GM23338 (cell line): ENCODE data around the gene SSH2. TPM values are rescaled to one million over a fixed set of nuclear protein-coding genes. Genes with fewer than 3 reads are reported as not detected.
A peak's percentile ranks its signal among the peaks of the same experiment; 100 is the strongest.
"Not testable (repeated sequence)": the region's sequence is repeated elsewhere in the genome, so short reads cannot be mapped to it uniquely, and the experiment has no call there.

Experiments
- ATAC-seq: fragments of 200-7000 bp; cut with Tn5 transposase; 3 replicates; pipeline ENCODE4 v1.9.1; 2020
- DNase-seq: peaks from one replicate; pipeline ENCODE4 v3.0.0-alpha.2; 2015; ENCODE audit warnings: low spot score
- H2AFZ ChIP-seq: fragments of 200-600 bp; sonication (generic); 2 replicates; pipeline ENCODE4 v1.8.0; 2016; ENCODE audit warnings: antibody characterized with exemption, mild to moderate bottlenecking, moderate library complexity
- H3F3A ChIP-seq: fragments of 200-600 bp; sonication (generic); replicated peaks from 2 replicates; pipeline ENCODE4 v1.8.0; 2017; ENCODE audit warnings: antibody characterized with exemption, mixed run types, low read depth
- H3K27ac ChIP-seq: fragments of 200-600 bp; sonication (generic); 2 replicates; pipeline ENCODE4 v1.6.1; 2016; ENCODE audit warnings: low read depth
- H3K27me3 ChIP-seq: fragments of 200-600 bp; sonication (generic); 2 replicates; pipeline ENCODE4 v1.8.0; 2016; ENCODE audit warnings: mild to moderate bottlenecking, mixed run types, moderate library complexity; ENCODE audit not compliant: insufficient read depth
- H3K36me3 ChIP-seq: fragments of 200-600 bp; sonication (generic); 2 replicates; pipeline ENCODE4 v1.8.0; 2016; ENCODE audit warnings: mild to moderate bottlenecking; ENCODE audit not compliant: insufficient read depth
- H3K4me1 ChIP-seq: fragments of 200-600 bp; sonication (generic); 2 replicates; pipeline ENCODE4 v1.8.0; 2016; ENCODE audit warnings: mild to moderate bottlenecking, moderate library complexity; ENCODE audit not compliant: insufficient read depth
- H3K4me2 ChIP-seq: fragments of 200-600 bp; sonication (generic); 2 replicates; pipeline ENCODE4 v1.7.1; 2017; ENCODE audit warnings: mixed run types
- H3K4me3 ChIP-seq: fragments of 200-600 bp; sonication (generic); 2 replicates; pipeline ENCODE4 v1.6.1; 2016; ENCODE audit warnings: mixed run types
- H3K79me2 ChIP-seq: fragments of 200-600 bp; sonication (generic); replicated peaks from 2 replicates; pipeline ENCODE4 v1.8.0; 2017; ENCODE audit warnings: mild to moderate bottlenecking; ENCODE audit not compliant: insufficient read depth
- H3K9me2 ChIP-seq: fragments of 200-600 bp; sonication (generic); 2 replicates; pipeline ENCODE4 v1.8.0; 2017; ENCODE audit not compliant: insufficient read depth
- H4K20me1 ChIP-seq: fragments of 200-600 bp; sonication (generic); replicated peaks from 2 replicates; pipeline ENCODE4 v1.8.0; 2017; ENCODE audit warnings: mild to moderate bottlenecking; ENCODE audit not compliant: insufficient read depth
- H3K27ac Mint-ChIP-seq: 2 replicates; pipeline ENCODE4 v1.8.0; 2020; ENCODE audit warnings: inconsistent platforms, mild to moderate bottlenecking, moderate library complexity, mixed read lengths
- H3K27me3 Mint-ChIP-seq: 3 replicates; pipeline ENCODE4 v1.8.0; 2022; ENCODE audit warnings: low read depth, mild to moderate bottlenecking, moderate library complexity, mixed read lengths, inconsistent platforms; ENCODE audit not compliant: insufficient read depth, poor library complexity
- H3K36me3 Mint-ChIP-seq: 3 replicates; pipeline ENCODE4 v1.8.0; 2021; ENCODE audit warnings: low read depth, mild to moderate bottlenecking, inconsistent platforms, moderate library complexity, mixed read lengths
- H3K4me1 Mint-ChIP-seq: 3 replicates; pipeline ENCODE4 v1.8.0; 2020; ENCODE audit warnings: mild to moderate bottlenecking, inconsistent platforms, mixed read lengths
- H3K4me3 Mint-ChIP-seq: 3 replicates; pipeline ENCODE4 v1.8.0; 2021; ENCODE audit warnings: moderate library complexity, mild to moderate bottlenecking, inconsistent platforms, mixed read lengths
- H3K9me3 Mint-ChIP-seq: 3 replicates; pipeline ENCODE4 v1.8.0; 2020; ENCODE audit warnings: moderate library complexity, mild to moderate bottlenecking, inconsistent platforms, mixed read lengths
- EZH2 ChIP-seq: fragments of 200-600 bp; sonication (generic); IDR thresholded peaks from one replicate; pipeline ENCODE4 v1.8.0; 2017; ENCODE audit warnings: antibody characterized with exemption, mild to moderate bottlenecking, low read depth; ENCODE audit not compliant: unreplicated experiment
- EZH2phosphoT487 ChIP-seq: fragments of 200-600 bp; sonication (generic); IDR thresholded peaks from one replicate; pipeline ENCODE4 v1.8.1; 2018; ENCODE audit warnings: antibody characterized with exemption; ENCODE audit not compliant: unreplicated experiment
- JUNB ChIP-seq: IDR thresholded peaks from one replicate; pipeline ENCODE4 v1.6.1; 2016; ENCODE audit warnings: antibody characterized with exemption; ENCODE audit not compliant: unreplicated experiment
- NANOG ChIP-seq: IDR thresholded peaks from 2 replicates; pipeline ENCODE4 v1.6.1; 2016; ENCODE audit warnings: antibody characterized with exemption, borderline replicate concordance
- STAT1 ChIP-seq: IDR thresholded peaks from one replicate; pipeline ENCODE4 v1.6.1; 2016; ENCODE audit warnings: antibody characterized with exemption; ENCODE audit not compliant: unreplicated experiment
- polyA plus RNA-seq: library from polyadenylated mRNA; unstranded; fragments of >200 nt; fragmentation: Nextera tagmentation; extraction: Ambion mirVana; gene quantifications from 2 replicates; pipeline ENCODE4 v1.2.1, GENCODE V29; 2016
- total RNA-seq: library from RNA; depleted of rRNA; stranded (reverse); fragments of >200 nt; shearing (Covaris generic); gene quantifications from 2 replicates; pipeline ENCODE4 v1.2.3, GENCODE V29; 2014
- TF ChIP-seq, protein P1 (sequence below), 2 experiments: fragments of 200-600 bp in 1 of 2; sonication (generic) in 1 of 2; conservative IDR thresholded peaks; 2 replicates each; pipeline versions ENCODE4 v1.5.1 to v1.6.1; 2016 to 2017; ENCODE audit warnings: antibody characterized with exemption in 2 of 2, low read depth in 2 of 2, mild to moderate bottlenecking in 2 of 2, moderate library complexity in 1 of 2
- TF ChIP-seq, protein P2 (sequence below): IDR thresholded peaks from one replicate; pipeline ENCODE4 v1.6.1; 2018; ENCODE audit warnings: antibody characterized with exemption; ENCODE audit not compliant: unreplicated experiment
- TF ChIP-seq, protein P3 (sequence below): IDR thresholded peaks from 2 replicates; pipeline ENCODE4 v1.6.1; 2016; ENCODE audit warnings: antibody characterized with exemption

SSH2 gene
- total and polyA plus RNA-seq, 2 experiments from 2014 or later: 9.9 to 12.1 TPM

DNA sequence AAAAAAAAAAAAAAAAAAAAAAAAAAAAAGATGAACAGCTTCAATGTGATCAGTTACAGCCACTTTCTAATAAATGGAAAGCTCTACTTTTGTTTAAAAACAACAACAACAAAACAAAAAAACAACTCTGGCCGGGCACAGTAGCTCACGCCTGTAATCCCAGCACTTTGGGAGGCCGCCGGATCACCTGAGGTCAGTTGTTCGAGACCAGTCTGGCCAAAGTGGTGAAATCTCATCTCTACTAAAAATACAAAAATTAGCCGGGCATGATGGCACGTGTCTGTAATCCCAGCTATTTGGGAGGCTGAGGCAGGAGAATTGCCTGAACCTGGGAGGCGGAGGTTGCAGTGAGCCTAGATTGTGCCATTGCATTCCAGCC, 150.2 kb downstream of the SSH2 start:
- H3K4me3 ChIP-seq, H3K27ac ChIP-seq, H3K9me2 ChIP-seq, H3K4me3 Mint-ChIP-seq, H3K36me3 ChIP-seq, H3K27ac Mint-ChIP-seq, ATAC-seq, H3F3A ChIP-seq, H3K4me1 Mint-ChIP-seq, H3K9me3 Mint-ChIP-seq, DNase-seq, H2AFZ ChIP-seq, H3K27me3 Mint-ChIP-seq, H3K4me2 ChIP-seq, H3K36me3 Mint-ChIP-seq, H3K4me1 ChIP-seq, H3K79me2 ChIP-seq, H4K20me1 ChIP-seq, H3K27me3 ChIP-seq: not testable (repeated sequence)

DNA sequence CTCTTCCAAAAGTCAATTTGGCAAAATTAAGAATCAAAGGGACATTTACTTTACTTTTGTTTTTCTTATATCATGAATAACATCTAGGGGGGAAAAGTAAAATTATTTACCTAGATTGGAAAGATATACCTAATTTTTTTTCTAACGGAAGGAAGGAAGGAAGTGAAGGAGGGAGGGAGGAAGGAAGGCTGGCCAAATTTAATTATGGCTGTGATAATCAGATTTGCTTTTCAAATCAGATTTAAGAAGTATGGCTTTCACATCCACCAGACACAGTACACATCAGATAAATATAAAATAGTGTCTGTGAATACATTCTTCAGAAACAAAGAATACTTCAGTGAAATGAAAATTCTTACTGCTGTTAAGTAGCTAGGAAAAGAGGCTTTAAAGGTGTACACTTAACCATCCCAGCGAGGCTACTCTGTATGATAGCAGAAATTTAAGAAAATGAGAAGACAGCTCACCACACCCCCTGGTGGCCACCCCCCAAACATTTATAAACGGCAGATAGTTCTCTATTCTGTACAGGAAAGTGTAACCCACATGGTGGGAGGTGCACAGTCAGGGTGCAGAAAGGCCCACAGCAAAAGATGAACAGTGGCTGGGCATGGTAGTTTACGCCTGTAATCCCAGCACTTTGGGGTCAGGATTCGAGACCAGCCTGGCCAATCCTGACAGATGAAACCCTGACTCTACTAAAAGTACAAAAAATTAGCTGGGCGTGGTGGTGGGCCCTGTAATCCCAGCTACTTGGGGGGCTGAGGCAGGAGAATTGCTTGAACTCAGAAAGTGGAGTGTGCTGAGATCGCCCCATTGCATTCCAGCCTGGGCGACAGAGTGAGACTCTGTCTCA, 150.8 kb downstream of the SSH2 start:
- Histone ChIP-seq H3K27ac (no peak overlapping the region), H3K4me2 (no peak overlapping the region), H3K79me2 (no peaks in the 10 kb centered on the region), H3K36me3 (no peaks in the 10 kb centered on the region), H4K20me1 (no peaks in the 10 kb centered on the region; the same call in 1 of the 2 replicates), H3F3A (no peaks in the 10 kb centered on the region), H3K4me1 (no peaks in the 10 kb centered on the region), H3K27me3 (no peaks in the 10 kb centered on the region), H3K9me2 (0 out of 2 replicates have a peak, but pooled peaks cover 5% of the 10 kb centered on the region), H2AFZ (no peak overlapping the region), H3K4me3 (no peak overlapping the region)
- DNase-seq: peak; percentile 70
- Mint-ChIP-seq H3K27ac (no peak overlapping the region), H3K4me1 (no peaks in the 10 kb centered on the region), H3K27me3 (peaks cover 4% of the 10 kb centered on the region), H3K36me3 (no peaks in the 10 kb centered on the region; the same call in 2 of the 3 replicates), H3K9me3 (no peaks in the 10 kb centered on the region), H3K4me3 (no peak overlapping the region)
- ATAC-seq: peak; percentile 86
- TF ChIP-seq, protein P1, sequence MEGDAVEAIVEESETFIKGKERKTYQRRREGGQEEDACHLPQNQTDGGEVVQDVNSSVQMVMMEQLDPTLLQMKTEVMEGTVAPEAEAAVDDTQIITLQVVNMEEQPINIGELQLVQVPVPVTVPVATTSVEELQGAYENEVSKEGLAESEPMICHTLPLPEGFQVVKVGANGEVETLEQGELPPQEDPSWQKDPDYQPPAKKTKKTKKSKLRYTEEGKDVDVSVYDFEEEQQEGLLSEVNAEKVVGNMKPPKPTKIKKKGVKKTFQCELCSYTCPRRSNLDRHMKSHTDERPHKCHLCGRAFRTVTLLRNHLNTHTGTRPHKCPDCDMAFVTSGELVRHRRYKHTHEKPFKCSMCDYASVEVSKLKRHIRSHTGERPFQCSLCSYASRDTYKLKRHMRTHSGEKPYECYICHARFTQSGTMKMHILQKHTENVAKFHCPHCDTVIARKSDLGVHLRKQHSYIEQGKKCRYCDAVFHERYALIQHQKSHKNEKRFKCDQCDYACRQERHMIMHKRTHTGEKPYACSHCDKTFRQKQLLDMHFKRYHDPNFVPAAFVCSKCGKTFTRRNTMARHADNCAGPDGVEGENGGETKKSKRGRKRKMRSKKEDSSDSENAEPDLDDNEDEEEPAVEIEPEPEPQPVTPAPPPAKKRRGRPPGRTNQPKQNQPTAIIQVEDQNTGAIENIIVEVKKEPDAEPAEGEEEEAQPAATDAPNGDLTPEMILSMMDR (conservative IDR thresholded peaks at IDR 0.05; ENCODE audit: low read depth in 2 of 2): peak; percentile 72 to 89
- TF ChIP-seq, protein P2, sequence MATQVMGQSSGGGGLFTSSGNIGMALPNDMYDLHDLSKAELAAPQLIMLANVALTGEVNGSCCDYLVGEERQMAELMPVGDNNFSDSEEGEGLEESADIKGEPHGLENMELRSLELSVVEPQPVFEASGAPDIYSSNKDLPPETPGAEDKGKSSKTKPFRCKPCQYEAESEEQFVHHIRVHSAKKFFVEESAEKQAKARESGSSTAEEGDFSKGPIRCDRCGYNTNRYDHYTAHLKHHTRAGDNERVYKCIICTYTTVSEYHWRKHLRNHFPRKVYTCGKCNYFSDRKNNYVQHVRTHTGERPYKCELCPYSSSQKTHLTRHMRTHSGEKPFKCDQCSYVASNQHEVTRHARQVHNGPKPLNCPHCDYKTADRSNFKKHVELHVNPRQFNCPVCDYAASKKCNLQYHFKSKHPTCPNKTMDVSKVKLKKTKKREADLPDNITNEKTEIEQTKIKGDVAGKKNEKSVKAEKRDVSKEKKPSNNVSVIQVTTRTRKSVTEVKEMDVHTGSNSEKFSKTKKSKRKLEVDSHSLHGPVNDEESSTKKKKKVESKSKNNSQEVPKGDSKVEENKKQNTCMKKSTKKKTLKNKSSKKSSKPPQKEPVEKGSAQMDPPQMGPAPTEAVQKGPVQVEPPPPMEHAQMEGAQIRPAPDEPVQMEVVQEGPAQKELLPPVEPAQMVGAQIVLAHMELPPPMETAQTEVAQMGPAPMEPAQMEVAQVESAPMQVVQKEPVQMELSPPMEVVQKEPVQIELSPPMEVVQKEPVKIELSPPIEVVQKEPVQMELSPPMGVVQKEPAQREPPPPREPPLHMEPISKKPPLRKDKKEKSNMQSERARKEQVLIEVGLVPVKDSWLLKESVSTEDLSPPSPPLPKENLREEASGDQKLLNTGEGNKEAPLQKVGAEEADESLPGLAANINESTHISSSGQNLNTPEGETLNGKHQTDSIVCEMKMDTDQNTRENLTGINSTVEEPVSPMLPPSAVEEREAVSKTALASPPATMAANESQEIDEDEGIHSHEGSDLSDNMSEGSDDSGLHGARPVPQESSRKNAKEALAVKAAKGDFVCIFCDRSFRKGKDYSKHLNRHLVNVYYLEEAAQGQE: no peak

DNA sequence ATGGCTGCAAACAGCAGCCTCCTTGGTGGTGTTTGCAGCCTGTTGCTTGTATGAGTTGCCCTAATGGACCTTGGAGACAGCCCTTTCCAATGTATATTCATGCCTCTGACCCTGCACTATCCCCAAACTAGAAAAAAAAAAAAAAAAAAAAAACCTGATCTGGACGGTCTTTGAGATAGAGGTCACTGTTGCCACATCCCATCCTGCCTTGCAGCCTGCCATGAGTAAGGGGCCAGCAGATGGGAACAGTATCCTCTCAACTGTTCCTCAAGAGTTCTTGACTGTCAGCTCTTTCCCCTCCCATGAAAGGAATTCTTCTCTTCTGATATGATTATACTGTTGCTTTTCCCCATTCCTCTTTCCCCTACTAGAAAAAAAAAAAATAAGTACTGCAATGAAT, 152.4 kb downstream of the SSH2 start:
- ATAC-seq (no peak), DNase-seq (no peak)
- Mint-ChIP-seq H3K9me3 (no peaks in the 10 kb centered on the region), H3K4me3 (no peak overlapping the region), H3K27me3 (peaks cover 4% of the 10 kb centered on the region), H3K27ac (no peak overlapping the region), H3K36me3 (no peaks in the 10 kb centered on the region; the same call in 2 of the 3 replicates), H3K4me1 (no peaks in the 10 kb centered on the region)
- Histone ChIP-seq H4K20me1 (no peaks in the 10 kb centered on the region; the same call in 1 of the 2 replicates), H3K79me2 (no peaks in the 10 kb centered on the region), H2AFZ (no peak overlapping the region), H3K27ac (no peak overlapping the region), H3K9me2 (0 out of 2 replicates have a peak, but pooled peaks cover 5% of the 10 kb centered on the region), H3F3A (no peaks in the 10 kb centered on the region), H3K4me3 (no peak overlapping the region), H3K36me3 (no peaks in the 10 kb centered on the region), H3K4me2 (no peak overlapping the region), H3K27me3 (no peaks in the 10 kb centered on the region), H3K4me1 (no peaks in the 10 kb centered on the region)
- TF ChIP-seq, protein P3, sequence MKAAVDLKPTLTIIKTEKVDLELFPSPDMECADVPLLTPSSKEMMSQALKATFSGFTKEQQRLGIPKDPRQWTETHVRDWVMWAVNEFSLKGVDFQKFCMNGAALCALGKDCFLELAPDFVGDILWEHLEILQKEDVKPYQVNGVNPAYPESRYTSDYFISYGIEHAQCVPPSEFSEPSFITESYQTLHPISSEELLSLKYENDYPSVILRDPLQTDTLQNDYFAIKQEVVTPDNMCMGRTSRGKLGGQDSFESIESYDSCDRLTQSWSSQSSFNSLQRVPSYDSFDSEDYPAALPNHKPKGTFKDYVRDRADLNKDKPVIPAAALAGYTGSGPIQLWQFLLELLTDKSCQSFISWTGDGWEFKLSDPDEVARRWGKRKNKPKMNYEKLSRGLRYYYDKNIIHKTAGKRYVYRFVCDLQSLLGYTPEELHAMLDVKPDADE: no peak
- no peak for TF ChIP-seq JUNB
- no peak for TF ChIP-seq STAT1
- no peak for TF ChIP-seq EZH2phosphoT487
- no peak for TF ChIP-seq NANOG
- TF ChIP-seq EZH2: no peak
- TF ChIP-seq, protein P2: no peak
